ENCODE results near the gene LRRFIP1.

The LRRFIP1 gene

GRCh38 chr2:237617587-237617982, 9.8 kb upstream of the LRRFIP1 start:
- DNase-seq (ENCODE audit: low read depth, low spot score): no peak

GRCh38 chr2:237618449-237618848, 8.9 kb upstream of the LRRFIP1 start:
- no peak for DNase-seq (ENCODE audit: low read depth, low spot score)

- DNase-seq (ENCODE audit: low read depth, low spot score): no peak
These were observed 3.7 kb upstream of the LRRFIP1 start for GRCh38 chr2:237623428-237624403.

- DNase-seq (ENCODE audit: low read depth, low spot score): no peak
These were observed 2.8 kb upstream of the LRRFIP1 start for GRCh38 chr2:237624565-237624964.

GRCh38 chr2:237625216-237625705, 2.1 kb upstream of the LRRFIP1 start:
- DNase-seq (ENCODE audit: low read depth, low spot score): no peak

- no peak for DNase-seq (ENCODE audit: low read depth, low spot score)
These were observed 1.6 kb upstream of the LRRFIP1 start for GRCh38 chr2:237625777-237626176.

GRCh38 chr2:237626813-237627440, 460 bp upstream of the LRRFIP1 start:
- no peak for DNase-seq (ENCODE audit: low read depth, low spot score)

- no peak for DNase-seq (ENCODE audit: low read depth, low spot score)
These were observed 1.1 kb downstream of the LRRFIP1 start for GRCh38 chr2:237628247-237629187.

- no peak for DNase-seq (ENCODE audit: low read depth, low spot score)
These were observed 1.8 kb downstream of the LRRFIP1 start for GRCh38 chr2:237629188-237629534.

GRCh38 chr2:237629739-237630138, 2.4 kb downstream of the LRRFIP1 start:
- no peak for DNase-seq (ENCODE audit: low read depth, low spot score)

GRCh38 chr2:237630216-237631000, 3.0 kb downstream of the LRRFIP1 start:
- no peak for DNase-seq (ENCODE audit: low read depth, low spot score)

GRCh38 chr2:237631007-237631785, 3.8 kb downstream of the LRRFIP1 start:
- no peak for DNase-seq (ENCODE audit: low read depth, low spot score)

GRCh38 chr2:237631801-237632585, 4.6 kb downstream of the LRRFIP1 start:
- no peak for DNase-seq (ENCODE audit: low read depth, low spot score)

- no peak for DNase-seq (ENCODE audit: low read depth, low spot score)
These were observed 5.7 kb downstream of the LRRFIP1 start for GRCh38 chr2:237633061-237633561.

GRCh38 chr2:237636578-237636977, 9.2 kb downstream of the LRRFIP1 start:
- no peak for DNase-seq (ENCODE audit: low read depth, low spot score)

GRCh38 chr2:237637429-237638135, 10.2 kb downstream of the LRRFIP1 start:
- no peak for DNase-seq (ENCODE audit: low read depth, low spot score)

GRCh38 chr2:237638176-237638575, 10.8 kb downstream of the LRRFIP1 start:
- no peak for DNase-seq (ENCODE audit: low read depth, low spot score)

GRCh38 chr2:237639052-237639835, 11.9 kb downstream of the LRRFIP1 start:
- DNase-seq (ENCODE audit: low read depth, low spot score): no peak

All from activated CD4-positive, CD25-positive, alpha-beta regulatory T cell treated with anti-CD3 and anti-CD28 coated beads, Interleukin-2, amount 50 U/mL, for 16 hours (primary cell).